Neuronal stem cell (in vitro differentiated cells): Measurements from ENCODE around the gene FMO5.

Experiments
- DNase-seq: peaks from one replicate; pipeline ENCODE4 v3.0.0-alpha.2; 2013; ENCODE audit warnings: low spot score
- H2AFZ ChIP-seq: one replicate; pipeline ENCODE4 v1.6.1; 2013; ENCODE audit warnings: mild to moderate bottlenecking, low read length, inconsistent platforms
- H2AK5ac ChIP-seq: 2 replicates; pipeline ENCODE4 v1.6.1; 2013; ENCODE audit warnings: low read depth, mild to moderate bottlenecking, inconsistent platforms, low read length, moderate library complexity, mixed read lengths
- H2BK120ac ChIP-seq: 2 replicates; pipeline ENCODE4 v1.6.1; 2013; ENCODE audit warnings: low read depth, mild to moderate bottlenecking, inconsistent platforms, low read length, moderate library complexity, mixed read lengths
- H2BK12ac ChIP-seq: one replicate; pipeline ENCODE4 v1.6.1; 2013; ENCODE audit warnings: low read length, inconsistent platforms
- H2BK15ac ChIP-seq: 2 replicates; pipeline ENCODE4 v1.6.1; 2013; ENCODE audit warnings: mild to moderate bottlenecking, low read length, inconsistent platforms, mixed read lengths
- H2BK5ac ChIP-seq: one replicate; pipeline ENCODE4 v1.6.1; 2013; ENCODE audit warnings: inconsistent platforms, mild to moderate bottlenecking, low read length, moderate library complexity
- H3K14ac ChIP-seq: one replicate; pipeline ENCODE4 v1.6.1; 2013; ENCODE audit warnings: low read length, inconsistent platforms
- H3K18ac ChIP-seq: 2 replicates; pipeline ENCODE4 v1.6.1; 2013; ENCODE audit warnings: low read length, inconsistent platforms
- H3K23ac ChIP-seq: 2 replicates; pipeline ENCODE4 v1.6.1; 2013; ENCODE audit warnings: low read depth, mild to moderate bottlenecking, mixed read lengths, low read length, inconsistent platforms; ENCODE audit not compliant: poor library complexity
- H3K27ac ChIP-seq: replicated peaks from 3 replicates; pipeline ENCODE4 v1.5.1; 2013; ENCODE audit warnings: low read length, inconsistent platforms
- H3K27me3 ChIP-seq, 3 experiments: 2 replicates each; pipeline ENCODE4 v1.6.1; 2013; ENCODE audit warnings: low read length in 3 of 3, mild to moderate bottlenecking in 2 of 3, inconsistent platforms in 1 of 3, low read depth in 1 of 3, mixed read lengths in 1 of 3, moderate library complexity in 1 of 3; ENCODE audit not compliant: control insufficient read depth in 3 of 3, insufficient read depth in 3 of 3
- H3K36me3 ChIP-seq, 2 donors: replicated peaks in 1 of 2; 2 replicates each; pipeline ENCODE4 v1.6.1; 2013; ENCODE audit warnings: low read length in 2 of 2; ENCODE audit not compliant: control insufficient read depth in 2 of 2, insufficient read depth in 2 of 2
- H3K4ac ChIP-seq: 2 replicates; pipeline ENCODE4 v1.6.1; 2013; ENCODE audit warnings: inconsistent platforms, mild to moderate bottlenecking, low read length, moderate library complexity
- H3K4me1 ChIP-seq, 2 donors: 1 replicate in 1 of 2; 2 replicates in 1 of 2; pipeline ENCODE4 v1.6.1; 2013; ENCODE audit warnings: low read length in 2 of 2, low read depth in 1 of 2; ENCODE audit not compliant: control insufficient read depth in 2 of 2, insufficient read depth in 1 of 2
- H3K4me2 ChIP-seq: one replicate; pipeline ENCODE4 v1.6.1; 2013; ENCODE audit warnings: mild to moderate bottlenecking, low read length, inconsistent platforms; ENCODE audit not compliant: insufficient read depth, poor library complexity, severe bottlenecking
- H3K4me3 ChIP-seq, 2 donors: 2 replicates each; pipeline ENCODE4 v1.5.1; 2013; ENCODE audit warnings: low read length in 2 of 2, mild to moderate bottlenecking in 2 of 2, inconsistent platforms in 1 of 2, moderate library complexity in 1 of 2
- H3K79me1 ChIP-seq: one replicate; pipeline ENCODE4 v1.6.1; 2013; ENCODE audit warnings: low read depth, mild to moderate bottlenecking, inconsistent platforms, low read length, moderate library complexity
- H3K9ac ChIP-seq: one replicate; pipeline ENCODE4 v1.6.1; 2013; ENCODE audit warnings: mild to moderate bottlenecking, low read depth, low read length, inconsistent platforms; ENCODE audit not compliant: poor library complexity
- H3K9me3 ChIP-seq, 2 donors: replicated peaks in 1 of 2; 2 replicates each; pipeline versions ENCODE3 to v1.6.1; 2013; ENCODE audit warnings: low read length in 2 of 2, mild to moderate bottlenecking in 2 of 2, inconsistent platforms in 1 of 2, low read depth in 1 of 2, mixed read lengths in 1 of 2, moderate library complexity in 1 of 2; ENCODE audit not compliant: control insufficient read depth in 2 of 2, insufficient read depth in 1 of 2
- H4K8ac ChIP-seq: one replicate; pipeline ENCODE4 v1.6.1; 2013; ENCODE audit warnings: low read depth, mild to moderate bottlenecking, inconsistent platforms, low read length, moderate library complexity
- H4K91ac ChIP-seq: one replicate; pipeline ENCODE4 v1.6.1; 2013; ENCODE audit warnings: low read length, low read depth, mild to moderate bottlenecking, inconsistent platforms; ENCODE audit not compliant: poor library complexity
- WGBS, 2 donors: extraction: QIAGEN DNeasy Blood & Tissue Kit; methylation state at CpG; one replicate each; pipeline ENCODE4 v1.1.7; 2013; ENCODE audit warnings: missing lambda C conversion rate in 2 of 2, mixed read lengths in 1 of 2; ENCODE audit not compliant: insufficient read length in 2 of 2, insufficient replicate concordance in 1 of 2; ENCODE audit errors: extremely low coverage in 2 of 2; 5-methylcytosine and 5-hydroxymethylcytosine counted together

FMO5 gene

DNA sequence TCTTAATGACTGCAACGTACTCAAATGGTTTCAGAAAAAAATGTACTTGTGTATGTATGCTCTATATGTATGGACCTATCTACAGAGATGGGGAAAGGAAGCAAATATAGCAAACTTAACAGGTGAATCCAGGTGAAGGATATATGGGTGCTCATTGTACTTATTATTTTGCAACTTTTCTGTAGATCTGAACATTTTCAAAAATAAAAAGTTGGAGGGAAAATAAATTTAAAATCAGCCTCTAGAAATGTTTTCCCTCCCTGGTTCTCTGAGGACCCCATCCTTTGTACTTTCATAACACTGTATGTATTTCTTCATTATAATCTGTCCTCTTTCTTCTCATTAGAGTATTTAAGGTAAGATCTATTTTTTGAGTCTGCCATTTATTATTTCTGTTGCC lies 17.9 kb downstream of the FMO5 start:
- Histone ChIP-seq H3K27me3 (no peaks in the 10 kb centered on the region), H3K23ac (no peak overlapping the region), H4K8ac (no peak overlapping the region), H2BK12ac (no peak overlapping the region), H2AFZ (no peak overlapping the region), H3K4me2 (no peak overlapping the region), H2BK15ac (no peak overlapping the region), H3K9ac (no peak overlapping the region), H3K36me3 (no peaks in the 10 kb centered on the region), H3K27ac (no peak overlapping the region), H2BK120ac (no peak overlapping the region), H3K4me3 (no peak overlapping the region), H3K14ac (no peak overlapping the region), H3K18ac (no peak overlapping the region), H2AK5ac (no peak overlapping the region), H3K79me1 (no peaks in the 10 kb centered on the region), H3K4ac (no peak overlapping the region), H4K91ac (no peak overlapping the region), H2BK5ac (no peak overlapping the region), H3K9me3 (no peaks in the 10 kb centered on the region), H3K4me1 (peaks cover 0 to 4% of the 10 kb centered on the region in 2 donors)
- WGBS, 2 donors = no CpG with 5 or more reads among the region's 1 CpG
- DNase-seq = no peak

DNA sequence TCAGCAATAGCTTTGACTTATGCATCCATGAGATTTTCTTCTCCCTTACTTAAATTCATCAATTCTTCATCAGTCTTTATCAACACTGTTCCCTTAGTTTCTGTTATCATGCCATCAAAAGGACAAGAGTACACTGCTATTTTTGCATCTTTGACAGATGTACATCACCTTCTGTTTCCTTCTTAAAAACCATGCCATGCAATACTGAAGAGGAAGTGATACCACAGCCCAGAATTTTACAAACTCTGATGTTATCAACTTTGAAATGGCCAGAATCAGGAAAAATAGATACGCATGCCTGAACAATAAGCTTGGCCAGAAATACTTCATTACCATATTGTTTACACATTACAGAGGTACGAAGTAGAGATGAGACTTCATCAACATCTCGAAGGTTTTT lies 21.1 kb downstream of the FMO5 start:
- Histone ChIP-seq H2AK5ac (no peak overlapping the region), H3K36me3 (no peaks in the 10 kb centered on the region), H4K91ac (no peak overlapping the region), H3K23ac (no peak overlapping the region), H3K14ac (no peak overlapping the region), H3K27ac (no peak overlapping the region), H3K4me1 (no peaks in the 10 kb centered on the region), H3K4ac (no peak overlapping the region), H3K9ac (no peak overlapping the region), H3K4me3 (no peak overlapping the region), H3K4me2 (no peak overlapping the region), H2BK5ac (no peak overlapping the region), H3K79me1 (no peaks in the 10 kb centered on the region), H2BK12ac (no peak overlapping the region), H4K8ac (no peak overlapping the region), H3K18ac (no peak overlapping the region), H2BK15ac (no peak overlapping the region), H3K27me3 (no peaks in the 10 kb centered on the region), H3K9me3 (no peaks in the 10 kb centered on the region), H2BK120ac (no peak overlapping the region), H2AFZ (no peak overlapping the region)
- DNase-seq = no peak
- no CpG with 5 or more reads among the region's 3 CpGs for WGBS, 2 donors

DNA sequence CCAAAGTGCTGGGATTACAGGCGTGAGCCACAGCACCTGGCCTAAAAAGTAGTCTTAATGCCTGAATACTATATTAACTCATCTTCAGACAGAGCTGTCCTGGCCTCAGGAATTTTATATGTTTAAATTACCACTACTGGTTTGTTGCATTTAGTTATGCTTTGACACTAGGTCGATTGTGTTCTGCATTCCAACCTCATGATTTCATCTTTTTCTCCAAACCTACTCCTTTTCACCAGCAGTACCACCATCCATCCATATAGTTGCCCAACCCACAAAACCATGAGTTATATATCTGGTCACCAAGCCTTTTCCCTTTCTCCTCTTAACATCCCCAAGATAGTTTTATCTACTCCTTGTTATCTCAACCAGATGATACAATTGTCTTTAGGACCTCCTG lies 22.6 kb downstream of the FMO5 start:
- Histone ChIP-seq H2BK12ac (no peak overlapping the region), H3K23ac (no peak overlapping the region), H2BK15ac (no peak overlapping the region), H3K36me3 (no peaks in the 10 kb centered on the region), H3K79me1 (no peaks in the 10 kb centered on the region), H2BK120ac (no peak overlapping the region), H3K14ac (no peak overlapping the region), H3K4me1 (no peaks in the 10 kb centered on the region), H3K4me3 (no peak overlapping the region), H3K18ac (no peak overlapping the region), H3K9ac (no peak overlapping the region), H3K4me2 (no peak overlapping the region), H3K27ac (no peak overlapping the region), H2BK5ac (no peak overlapping the region), H3K4ac (no peak overlapping the region), H3K9me3 (no peaks in the 10 kb centered on the region), H2AFZ (no peak overlapping the region), H3K27me3 (no peaks in the 10 kb centered on the region), H4K91ac (no peak overlapping the region), H4K8ac (no peak overlapping the region), H2AK5ac (no peak overlapping the region)
- WGBS, 2 donors = no CpG with 5 or more reads among the region's 2 CpGs
- DNase-seq = no peak

DNA sequence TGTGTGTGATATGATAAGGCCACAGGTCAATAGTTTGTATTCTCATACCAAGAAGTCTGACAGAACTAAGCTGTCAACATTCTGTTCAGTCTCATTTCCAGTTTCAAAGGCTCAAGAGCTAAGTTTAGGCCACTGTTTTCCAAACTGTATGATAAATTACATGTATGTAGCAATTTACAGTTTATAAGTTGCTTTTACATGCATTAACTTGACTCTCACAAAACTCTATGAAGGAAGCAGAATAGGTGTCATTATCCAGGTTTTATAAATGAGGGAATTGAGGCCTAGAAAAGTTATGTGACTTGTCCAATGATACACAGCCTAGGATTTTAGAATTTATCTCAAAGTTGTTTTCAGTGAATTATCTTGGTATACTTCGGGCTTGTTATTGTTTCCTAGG lies 23.4 kb downstream of the FMO5 start:
- WGBS, 2 donors = no CpG with 5 or more reads among the region's 1 CpG
- no peak for DNase-seq
- Histone ChIP-seq H2BK5ac (no peak overlapping the region), H3K4ac (no peak overlapping the region), H2BK15ac (no peak overlapping the region), H3K79me1 (no peaks in the 10 kb centered on the region), H3K14ac (no peak overlapping the region), H3K9me3 (no peaks in the 10 kb centered on the region), H3K4me2 (no peak overlapping the region), H3K36me3 (no peaks in the 10 kb centered on the region), H2BK12ac (no peak overlapping the region), H3K27ac (no peak overlapping the region), H2BK120ac (no peak overlapping the region), H3K27me3 (no peaks in the 10 kb centered on the region), H3K4me1 (no peaks in the 10 kb centered on the region), H4K8ac (no peak overlapping the region), H3K9ac (no peak overlapping the region), H4K91ac (no peak overlapping the region), H2AK5ac (no peak overlapping the region), H2AFZ (no peak overlapping the region), H3K4me3 (no peak overlapping the region), H3K18ac (no peak overlapping the region), H3K23ac (no peak overlapping the region)
